Measurements from ENCODE around the gene LIM2. TPM values are rescaled to one million over a fixed set of nuclear protein-coding genes. Genes with fewer than 3 reads are reported as not detected.

The LIM2 gene
- total and polyA plus RNA-seq, 2 of the 4 experiments (the other 2 are of a cell fraction) = not detected

DNA sequence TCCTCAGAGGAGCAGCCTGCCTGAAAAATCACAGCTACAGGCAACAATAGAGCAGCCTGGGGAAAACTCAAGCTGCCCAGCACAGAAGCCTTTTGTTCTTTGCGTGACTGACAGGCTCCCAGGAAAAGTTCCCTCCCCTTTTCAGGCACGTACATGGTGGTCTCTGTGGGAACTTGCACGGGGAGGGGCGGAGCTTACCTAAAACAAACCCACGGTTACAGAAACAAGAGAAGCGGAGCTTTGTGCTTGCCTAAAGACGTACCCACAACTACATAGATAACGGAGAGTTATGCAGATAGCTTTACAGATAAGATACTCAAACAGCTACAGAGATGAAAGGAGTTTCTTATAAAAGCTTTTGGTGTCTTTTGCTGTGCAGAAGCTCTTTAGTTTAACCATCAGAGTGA, 33.0 kb downstream of the LIM2 start:
- in situ Hi-C loops (cut with MboI; ENCODE audit: low sequenced_read_pairs) = no loop called here
- no peak overlapping the region for H3K27ac ChIP-seq (ENCODE audit: insufficient read depth, low read length)
- no peak overlapping the region for H2BK15ac ChIP-seq (ENCODE audit: low read depth, low read length)
- CTCF ChIA-PET = interaction anchor here (0.6 kb wide), 1 partner anchor 818 kb away, joined by 5 read pairs; no protein-coding TSS in a partner anchor
- peaks cover 5 to 6% of the 10 kb centered on the region in 2 experiments; a peak in 2 of 4 replicates for H3K79me1 ChIP-seq (ENCODE audit: low read depth in 1 of 2, low read length in 2 of 2)
- intact Hi-C loops (cut with micrococcal nuclease) = no loop called here
- no peak overlapping the region for H2AFZ ChIP-seq (replicated peaks; ENCODE audit: low read length, poor library complexity)
- DNase-seq = peak; percentile 19
- H3K18ac ChIP-seq (ENCODE audit: low read depth, low read length) = no peak overlapping the region
- no peak overlapping the region for H3K4ac ChIP-seq (ENCODE audit: low read depth, low read length)
- H3K4me2 ChIP-seq (ENCODE audit: low read depth, low read length) = no peak overlapping the region
- H2BK20ac ChIP-seq (ENCODE audit: low read depth, low read length) = no peak overlapping the region
- peaks cover 9% of the 10 kb centered on the region for H3K4me1 ChIP-seq (ENCODE audit: control insufficient read depth, insufficient read depth, low read length)
- no peak overlapping the region for H3K9ac ChIP-seq (ENCODE audit: low read depth, low read length)
- no peak overlapping the region for H2AK9ac ChIP-seq (replicated peaks; ENCODE audit: low read depth, low read length, poor library complexity)
- no peaks in the 10 kb centered on the region for H3K9me1 ChIP-seq (ENCODE audit: insufficient read depth, low read length)
- no peaks in the 10 kb centered on the region for H3K27me3 ChIP-seq (ENCODE audit: control insufficient read depth, insufficient read depth, low read length)
- H3K14ac ChIP-seq (replicated peaks; ENCODE audit: low read depth, low read length) = no peak overlapping the region
- no peak overlapping the region for H2BK120ac ChIP-seq (ENCODE audit: low read depth, low read length)
- dilution Hi-C loops (cut with HindIII; ENCODE audit: low sequenced_read_pairs, unreplicated experiment) = no loop called here
- H4K8ac ChIP-seq (ENCODE audit: low read depth in 2 of 2, low read length in 2 of 2) = no peak overlapping the region
- H2AK5ac ChIP-seq (ENCODE audit: low read depth, low read length) = no peak overlapping the region
- H3K23ac ChIP-seq (ENCODE audit: low read depth, low read length) = no peak overlapping the region
- no peak overlapping the region for H4K5ac ChIP-seq (ENCODE audit: low read depth, low read length)
- H4K91ac ChIP-seq (ENCODE audit: insufficient read depth, low read depth, low read length) = no peak overlapping the region
- ATAC-seq (ENCODE audit: low read depth) = no peak
- POLR2A ChIA-PET (ENCODE audit: unreplicated experiment) = no interaction called here
- WGBS, 2 experiments (ENCODE audit: extremely low coverage in 2 of 2, insufficient read length in 1 of 2) = no CpG with 5 or more reads among the region's 8 CpGs
- TF ChIP-seq RFX5 (IDR thresholded peaks at IDR 0.05; ENCODE audit: low read depth, low read length) (no peak), MAFK (IDR thresholded peaks at IDR 0.05; ENCODE audit: low read depth, low read length) (no peak), RAD21 (IDR thresholded peaks at IDR 0.05; ENCODE audit: low read length) (no peak), CHD1 (IDR thresholded peaks at IDR 0.05; ENCODE audit: low read depth, low read length) (no peak)
- H4K20me1 ChIP-seq (ENCODE audit: insufficient read depth, low read length) = peaks cover 3% of the 10 kb centered on the region
- BruUV-seq (replicated peaks) = no TSS peak
- peaks cover 14% of the 10 kb centered on the region for H3K36me3 ChIP-seq (ENCODE audit: control insufficient read depth, insufficient read depth, low read length)
- H2BK5ac ChIP-seq (ENCODE audit: low read depth, low read length, poor library complexity, severe bottlenecking) = no peak overlapping the region
- H3K9me3 ChIP-seq (ENCODE audit: control insufficient read depth, insufficient read depth, low read length) = no peaks in the 10 kb centered on the region; the same call in 1 of the 2 replicates
- H3K4me3 ChIP-seq (ENCODE audit: insufficient read depth, low read depth, low read length) = no peak overlapping the region
- H3K56ac ChIP-seq (ENCODE audit: extremely low read depth, insufficient read depth, low read length) = no peak overlapping the region

Data from IMR-90 (cell line).